Mesothelial cell of epicardium (in vitro differentiated cells): ENCODE data around the gene BICRAL. TPM values are rescaled to one million over a fixed set of nuclear protein-coding genes. Genes with fewer than 3 reads are reported as not detected.
"Not testable (repeated sequence)": the region's sequence is repeated elsewhere in the genome, so short reads cannot be mapped to it uniquely, and the experiment has no call there.

ENCODE experiments used
- DNase-seq, 2 experiments: peaks; one replicate each; pipeline ENCODE4 v3.0.0; 2021; ENCODE audit warnings: low spot score in 2 of 2; ENCODE audit not compliant: unreplicated experiment in 2 of 2
- H3K27ac Mint-ChIP-seq: 2 replicates; pipeline ENCODE4 v1.8.0; 2021; ENCODE audit warnings: mixed read lengths
- H3K27me3 Mint-ChIP-seq: 2 replicates; pipeline ENCODE4 v1.8.0; 2021; ENCODE audit warnings: low read depth, mixed read lengths
- H3K36me3 Mint-ChIP-seq: 2 replicates; pipeline ENCODE4 v1.8.0; 2021; ENCODE audit warnings: mixed read lengths
- H3K4me1 Mint-ChIP-seq: 2 replicates; pipeline ENCODE4 v1.8.0; 2021; ENCODE audit warnings: mixed read lengths
- H3K4me3 Mint-ChIP-seq: 2 replicates; pipeline ENCODE4 v1.8.0; 2021; ENCODE audit warnings: mild to moderate bottlenecking, moderate library complexity, mixed read lengths
- H3K9me3 Mint-ChIP-seq: 2 replicates; pipeline ENCODE4 v1.8.0; 2021; ENCODE audit warnings: mixed read lengths
- total RNA-seq: library from RNA; stranded (reverse); gene quantifications from 3 replicates; pipeline ENCODE4 v1.2.1, GENCODE V29; 2021
- TF ChIP-seq, protein P1 (sequence below): fragments of 200-600 bp; sonication (generic); IDR thresholded peaks from one replicate; pipeline ENCODE4 v1.5.0; 2021; ENCODE audit warnings: antibody characterized with exemption; ENCODE audit not compliant: unreplicated experiment

The BICRAL gene
- 12.5 to 13.2 TPM (median 12.7 TPM) in 3 replicates for total RNA-seq

DNA sequence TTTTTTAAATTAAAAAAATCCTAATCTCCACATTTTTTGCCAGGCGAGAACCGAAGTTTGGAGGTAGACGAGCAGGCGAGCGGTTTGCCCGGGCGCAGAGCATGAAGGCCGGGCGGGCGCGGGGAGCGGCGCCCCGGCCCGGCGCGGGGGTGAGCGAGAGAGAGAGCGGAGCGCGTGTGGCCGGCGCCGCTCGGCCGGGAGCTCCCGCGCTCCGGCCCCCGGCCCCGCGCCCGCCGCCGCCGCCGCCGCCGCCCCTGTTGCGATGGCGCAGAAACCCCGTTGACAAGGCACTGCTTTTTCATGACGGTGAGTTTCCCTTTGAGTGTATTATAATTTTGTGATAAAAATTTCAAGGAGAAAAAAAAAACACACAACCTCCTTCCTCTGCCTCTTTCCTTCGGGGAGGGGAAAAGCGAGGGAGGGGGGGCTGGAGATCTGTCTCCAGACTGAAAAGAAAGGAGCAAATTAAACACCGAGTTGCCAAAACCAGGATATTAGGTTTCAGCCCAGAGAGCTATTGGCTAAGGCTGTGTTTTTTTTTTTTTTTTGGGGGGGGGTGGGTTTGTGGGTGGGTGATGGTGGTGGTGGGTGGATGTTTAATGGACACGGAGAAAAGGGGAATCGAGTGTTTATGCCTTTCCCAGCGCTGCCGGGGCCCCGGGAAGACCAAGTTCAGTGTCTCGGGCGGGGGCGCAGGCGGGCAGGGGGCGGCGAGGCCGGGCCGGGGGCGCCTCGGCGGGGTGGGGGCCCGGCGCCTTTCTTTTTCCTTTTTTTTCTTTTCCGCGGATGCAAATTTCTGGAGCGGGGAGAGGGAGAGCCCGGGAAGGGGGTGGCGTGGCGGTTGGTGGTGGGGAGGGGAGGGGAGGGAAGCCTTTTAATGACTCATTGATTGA is at the start of gene BICRAL:
Gene BICRAL (plus strand): TSS at position 257 of the 893 bp plus-strand sequence. CDS start 39,971 bp downstream, outside the sequence.
- Mint-ChIP-seq H3K4me1 (peaks cover 34% of the 10 kb centered on the region), H3K27me3 (no peaks in the 10 kb centered on the region), H3K27ac (peak within 1 kb of the TSS; percentile 100), H3K9me3 (no peaks in the 10 kb centered on the region), H3K4me3 (peak within 1 kb of the TSS; percentile 89), H3K36me3 (no peaks in the 10 kb centered on the region)
- TF ChIP-seq, protein P1, sequence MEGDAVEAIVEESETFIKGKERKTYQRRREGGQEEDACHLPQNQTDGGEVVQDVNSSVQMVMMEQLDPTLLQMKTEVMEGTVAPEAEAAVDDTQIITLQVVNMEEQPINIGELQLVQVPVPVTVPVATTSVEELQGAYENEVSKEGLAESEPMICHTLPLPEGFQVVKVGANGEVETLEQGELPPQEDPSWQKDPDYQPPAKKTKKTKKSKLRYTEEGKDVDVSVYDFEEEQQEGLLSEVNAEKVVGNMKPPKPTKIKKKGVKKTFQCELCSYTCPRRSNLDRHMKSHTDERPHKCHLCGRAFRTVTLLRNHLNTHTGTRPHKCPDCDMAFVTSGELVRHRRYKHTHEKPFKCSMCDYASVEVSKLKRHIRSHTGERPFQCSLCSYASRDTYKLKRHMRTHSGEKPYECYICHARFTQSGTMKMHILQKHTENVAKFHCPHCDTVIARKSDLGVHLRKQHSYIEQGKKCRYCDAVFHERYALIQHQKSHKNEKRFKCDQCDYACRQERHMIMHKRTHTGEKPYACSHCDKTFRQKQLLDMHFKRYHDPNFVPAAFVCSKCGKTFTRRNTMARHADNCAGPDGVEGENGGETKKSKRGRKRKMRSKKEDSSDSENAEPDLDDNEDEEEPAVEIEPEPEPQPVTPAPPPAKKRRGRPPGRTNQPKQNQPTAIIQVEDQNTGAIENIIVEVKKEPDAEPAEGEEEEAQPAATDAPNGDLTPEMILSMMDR, result no peak
- DNase-seq, result peak; percentile 34 to 79

DNA sequence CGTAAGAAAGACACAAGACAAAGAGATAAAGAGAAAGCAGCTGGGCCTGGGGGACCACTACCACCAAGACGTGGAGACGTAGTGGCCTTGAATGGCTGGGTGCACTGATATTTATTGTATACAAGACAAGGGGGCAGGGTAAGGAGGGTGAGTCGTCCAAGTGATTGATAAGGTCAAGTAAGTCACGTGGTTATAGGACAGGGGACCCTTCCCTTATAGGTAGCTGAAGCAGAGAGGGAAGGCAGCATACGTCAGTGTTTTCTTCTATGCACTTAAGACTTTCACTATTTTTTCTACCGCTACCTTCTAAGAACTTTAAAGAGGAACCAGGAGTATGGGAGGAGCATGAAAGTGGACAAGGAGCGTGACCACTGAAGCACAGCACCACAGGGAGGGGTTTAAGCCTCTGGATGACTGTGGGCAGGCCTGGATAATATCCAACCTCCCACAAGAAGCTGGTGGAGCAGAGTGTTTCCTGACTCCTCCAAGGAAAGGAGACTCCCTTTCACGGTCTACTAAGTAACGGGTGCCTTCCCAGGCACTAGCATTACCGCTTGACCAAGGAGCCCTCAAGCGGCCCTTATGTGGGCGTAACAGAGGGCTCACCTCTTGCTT is 47.9 kb upstream of the BICRAL start:
- H3K36me3 Mint-ChIP-seq, H3K27ac Mint-ChIP-seq, H3K27me3 Mint-ChIP-seq, H3K4me1 Mint-ChIP-seq, H3K9me3 Mint-ChIP-seq, DNase-seq, H3K4me3 Mint-ChIP-seq: not testable (repeated sequence)

GRCh38 chr6:42735976-42736375 is 45.9 kb upstream of the BICRAL start:
- H3K9me3 Mint-ChIP-seq, result no peaks in the 10 kb centered on the region
- H3K4me3 Mint-ChIP-seq, result no peak overlapping the region
- H3K4me1 Mint-ChIP-seq, result no peaks in the 10 kb centered on the region
- H3K27me3 Mint-ChIP-seq, result peaks cover 9% of the 10 kb centered on the region
- H3K36me3 Mint-ChIP-seq, result no peaks in the 10 kb centered on the region
- TF ChIP-seq, protein P1, result no peak
- DNase-seq, result no peak
- H3K27ac Mint-ChIP-seq, result no peak overlapping the region

DNA sequence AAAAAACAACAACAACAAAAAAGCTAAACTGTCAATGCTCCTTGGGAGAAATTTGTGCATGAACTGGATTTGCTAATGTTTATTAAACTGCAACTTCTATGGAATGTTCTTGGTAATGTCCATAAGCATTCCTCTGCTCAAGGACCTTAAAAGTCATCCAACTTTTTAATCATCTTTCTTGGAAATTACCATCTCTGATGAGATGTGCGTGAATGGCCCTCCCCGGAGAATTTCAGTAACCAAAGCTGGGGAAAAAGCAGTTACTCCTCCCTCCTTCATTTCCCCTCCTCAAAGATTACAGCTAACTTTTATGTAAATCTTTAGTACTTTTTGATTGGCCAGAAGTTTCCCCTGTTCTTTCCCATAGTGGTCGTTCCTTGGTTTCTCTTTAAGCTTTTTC is 41.1 kb upstream of the BICRAL start:
- TF ChIP-seq, protein P1, result no peak
- no peak for DNase-seq
- Mint-ChIP-seq H3K4me1 (peaks cover 18% of the 10 kb centered on the region), H3K9me3 (no peaks in the 10 kb centered on the region), H3K27ac (no peak overlapping the region), H3K36me3 (no peaks in the 10 kb centered on the region), H3K4me3 (no peak overlapping the region), H3K27me3 (peaks cover 9% of the 10 kb centered on the region)

- TF ChIP-seq, protein P1, result no peak
- peaks cover 20% of the 10 kb centered on the region for H3K4me1 Mint-ChIP-seq
- H3K36me3 Mint-ChIP-seq, result no peaks in the 10 kb centered on the region
- H3K27me3 Mint-ChIP-seq, result peaks cover 9% of the 10 kb centered on the region
- peak overlapping the region; percentile 30 for H3K27ac Mint-ChIP-seq
- no peaks in the 10 kb centered on the region for H3K9me3 Mint-ChIP-seq
- no peak for DNase-seq
- no peak overlapping the region for H3K4me3 Mint-ChIP-seq
Observed at GRCh38 chr6:42742116-42742894, 39.5 kb upstream of the BICRAL start.
